HepG2 (cell line): Measurements from ENCODE around the gene RARG. TPM values are rescaled to one million over a fixed set of nuclear protein-coding genes. Genes with fewer than 3 reads are reported as not detected.
A peak's percentile ranks its signal among the peaks of the same experiment; 100 is the strongest.

Experiments used
- CHD2 ChIP-seq: IDR thresholded peaks from 2 replicates; pipeline ENCODE4 v1.6.1; 2011; ENCODE audit warnings: low read depth, low read length, improper control_type of control experiment
- DMAP1 ChIP-seq: IDR thresholded peaks from 2 replicates; pipeline ENCODE4 v1.6.1; 2016
- GLI4 ChIP-seq: sonication (generic); formaldehyde crosslinking; IDR thresholded peaks from 2 replicates; pipeline ENCODE4 v1.5.1; 2020; ENCODE audit warnings: missing genetic modification reagents, mild to moderate bottlenecking, moderate library complexity, borderline replicate concordance
- MED13 ChIP-seq: sonication (generic); formaldehyde crosslinking; IDR thresholded peaks from 2 replicates; pipeline ENCODE4 v1.5.0; 2020; ENCODE audit warnings: missing genetic modification reagents
- MZF1 ChIP-seq: sonication (generic); formaldehyde crosslinking; IDR thresholded peaks from 2 replicates; pipeline ENCODE4 v1.8.1; 2023; ENCODE audit warnings: mild to moderate bottlenecking, missing genetic modification reagents, borderline replicate concordance
- NKX3-1 ChIP-seq: sonication (generic); formaldehyde crosslinking; IDR thresholded peaks from 2 replicates; pipeline ENCODE4 v1.5.0; 2020; ENCODE audit warnings: missing genetic modification reagents
- PPARG ChIP-seq: conservative IDR thresholded peaks from 2 replicates; pipeline ENCODE4 v1.6.1; 2016; ENCODE audit warnings: missing biosample characterization, missing genetic modification reagents
- RCOR2 ChIP-seq: IDR thresholded peaks from 2 replicates; pipeline ENCODE4 v1.6.1; 2016; ENCODE audit warnings: missing biosample characterization, missing genetic modification reagents
- ZFP90 ChIP-seq: sonication (generic); formaldehyde crosslinking; IDR thresholded peaks from 2 replicates; pipeline ENCODE4 v1.8.0; 2022; ENCODE audit warnings: missing genetic modification reagents, mild to moderate bottlenecking, inconsistent platforms, borderline replicate concordance
- ZNF138 ChIP-seq: sonication (generic); formaldehyde crosslinking; IDR thresholded peaks from 2 replicates; pipeline ENCODE4 v1.5.0; 2020; ENCODE audit warnings: mild to moderate bottlenecking, low read depth, missing genetic modification reagents
- ZNF567 ChIP-seq: sonication (generic); formaldehyde crosslinking; IDR thresholded peaks from 2 replicates; pipeline ENCODE4 v1.8.1; 2023; ENCODE audit warnings: mild to moderate bottlenecking, missing genetic modification reagents, borderline replicate concordance
- ZNF660 ChIP-seq: sonication (generic); formaldehyde crosslinking; IDR thresholded peaks from 2 replicates; pipeline ENCODE4 v1.5.1; 2020; ENCODE audit warnings: mild to moderate bottlenecking, low read depth, missing genetic modification reagents, borderline replicate concordance
- ZNF768 ChIP-seq: sonication (generic); formaldehyde crosslinking; IDR thresholded peaks from 2 replicates; pipeline ENCODE4 v1.4.0; 2020; ENCODE audit warnings: missing genetic modification reagents
- ZNF850 ChIP-seq: sonication (generic); formaldehyde crosslinking; conservative IDR thresholded peaks from 2 replicates; pipeline ENCODE4 v1.9.0; 2021; ENCODE audit warnings: mild to moderate bottlenecking, missing genetic modification reagents
- ZSCAN25 ChIP-seq: sonication (generic); formaldehyde crosslinking; IDR thresholded peaks from 2 replicates; pipeline ENCODE4 v1.8.0; 2022; ENCODE audit warnings: mild to moderate bottlenecking, missing genetic modification reagents
- ZSCAN9 ChIP-seq: IDR thresholded peaks from 2 replicates; pipeline ENCODE4 v1.6.1; 2016; ENCODE audit warnings: borderline replicate concordance
- polyA plus RNA-seq, 8 experiments: library from polyadenylated mRNA; depleted of rRNA in 3 of 8; stranded (reverse) in 7 of 8; unstranded in 1 of 8; fragments of >200 nt; fragmentation: Illumina TruSeq in 4 of 8; extraction: Trizol in 4 of 8; gene quantifications; 2 replicates each; pipeline versions ENCODE4 v1.2.1 to v1.2.3, GENCODE V29; 2011 to 2016; ENCODE audit warnings: low read depth in 4 of 8, missing spikeins in 1 of 8, mixed read lengths in 1 of 8; ENCODE audit not compliant: insufficient read depth in 1 of 8
- total RNA-seq, 5 experiments: library from RNA; depleted of rRNA; stranded (reverse); fragments of >200 nt; fragmentation: Illumina TruSeq; extraction: Trizol; gene quantifications; 2 replicates each; pipeline ENCODE4 v1.2.3, GENCODE V29; 2016; ENCODE audit warnings: low read depth in 1 of 5
- TF ChIP-seq, protein P1 (sequence below): sonication (generic); formaldehyde crosslinking; IDR thresholded peaks from 2 replicates; pipeline ENCODE4 v1.5.1; 2020; ENCODE audit warnings: missing genetic modification reagents, mild to moderate bottlenecking, borderline replicate concordance
- TF ChIP-seq, protein P2 (sequence below): fragments of 450-650 bp; IDR thresholded peaks from 2 replicates; pipeline ENCODE4 v1.6.1; 2016
- TF ChIP-seq, protein P3 (sequence below): sonication (generic); formaldehyde crosslinking; conservative IDR thresholded peaks from 2 replicates; pipeline ENCODE4 v1.4.0; 2020; ENCODE audit warnings: missing genetic modification reagents
- TF ChIP-seq, protein P4 (sequence below): sonication (generic); formaldehyde crosslinking; IDR thresholded peaks from 2 replicates; pipeline ENCODE4 v1.4.0; 2020; ENCODE audit warnings: missing genetic modification reagents
- TF ChIP-seq, protein P5 (sequence below): sonication (generic); formaldehyde crosslinking; IDR thresholded peaks from 2 replicates; pipeline ENCODE4 v1.4.0; 2020; ENCODE audit warnings: missing genetic modification reagents, borderline replicate concordance

The RARG gene
- total and polyA plus RNA-seq, 2 of the 13 experiments (the other 11 are each of a cell fraction or from before 2014, with no cell fraction given) = 0.77 to 1.5 TPM

DNA sequence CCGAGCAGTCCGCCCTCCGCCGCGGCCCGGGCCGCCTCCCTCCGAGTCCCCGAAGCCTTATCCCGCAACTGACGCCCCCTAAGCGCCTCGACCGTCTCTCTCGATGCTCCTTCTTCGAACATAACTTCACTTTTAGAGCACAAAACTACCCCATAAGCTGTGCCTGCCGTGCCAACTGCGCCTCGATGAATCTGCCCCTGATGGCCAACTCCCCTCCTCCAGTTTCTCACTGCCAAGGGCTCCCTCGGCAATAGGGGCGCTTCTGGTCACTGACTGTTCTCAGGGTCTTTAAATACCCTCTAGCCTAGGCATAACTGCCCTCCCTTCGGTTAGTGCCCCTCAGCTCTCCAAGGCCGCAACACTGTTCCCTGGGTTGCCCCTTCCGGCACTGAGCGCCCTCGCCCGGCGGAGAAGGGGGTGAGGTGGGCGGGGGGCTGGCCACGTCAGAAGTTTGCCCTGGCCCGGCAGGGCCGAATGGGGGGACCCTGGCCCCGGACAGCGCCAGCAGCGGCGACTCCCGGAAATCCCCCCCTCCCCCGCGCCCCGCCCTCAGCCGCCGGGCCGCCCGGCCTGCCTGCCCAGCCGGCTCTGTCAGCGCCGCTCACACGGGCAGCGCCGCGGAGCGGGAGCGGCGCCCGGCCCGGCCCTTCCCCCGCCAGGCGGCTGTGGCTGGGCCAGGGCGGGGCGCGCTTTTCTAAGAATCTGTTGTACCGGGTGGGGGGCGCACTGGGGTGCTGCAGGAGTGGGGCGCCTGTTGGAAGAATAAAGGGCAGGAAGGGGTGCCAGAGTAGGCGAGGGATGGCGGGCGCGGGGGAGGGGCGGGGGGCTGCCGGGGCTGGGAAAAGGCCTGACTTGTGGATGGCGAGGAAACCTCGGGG lies 10.6 kb downstream of the RARG start (continued):
- TF ChIP-seq, protein P1, sequence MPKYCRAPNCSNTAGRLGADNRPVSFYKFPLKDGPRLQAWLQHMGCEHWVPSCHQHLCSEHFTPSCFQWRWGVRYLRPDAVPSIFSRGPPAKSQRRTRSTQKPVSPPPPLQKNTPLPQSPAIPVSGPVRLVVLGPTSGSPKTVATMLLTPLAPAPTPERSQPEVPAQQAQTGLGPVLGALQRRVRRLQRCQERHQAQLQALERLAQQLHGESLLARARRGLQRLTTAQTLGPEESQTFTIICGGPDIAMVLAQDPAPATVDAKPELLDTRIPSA (CRISPR knock-in tag) = no peak
- TF ChIP-seq CHD2 (no peak), MZF1 (CRISPR knock-in tag) (no peak), ZNF850 (CRISPR knock-in tag) (no peak; the same call in 1 of the 2 replicates), ZNF660 (CRISPR knock-in tag) (no peak), ZNF138 (CRISPR knock-in tag) (no peak), ZNF768 (CRISPR knock-in tag) (no peak), ZSCAN25 (CRISPR knock-in tag) (peak; percentile 70; the same call in 1 of the 2 replicates), DMAP1 (CRISPR knock-in tag) (peak; percentile 49; the same call in 1 of the 2 replicates), RCOR2 (CRISPR knock-in tag) (no peak), ZFP90 (CRISPR knock-in tag) (no peak), MED13 (CRISPR knock-in tag) (0 out of 2 replicates have a peak, but pooled peaks have one; percentile 40), PPARG (CRISPR knock-in tag) (no peak), GLI4 (no peak), ZSCAN9 (CRISPR knock-in tag) (no peak), NKX3-1 (CRISPR knock-in tag) (no peak), ZNF567 (CRISPR knock-in tag) (no peak)
- TF ChIP-seq, protein P2, sequence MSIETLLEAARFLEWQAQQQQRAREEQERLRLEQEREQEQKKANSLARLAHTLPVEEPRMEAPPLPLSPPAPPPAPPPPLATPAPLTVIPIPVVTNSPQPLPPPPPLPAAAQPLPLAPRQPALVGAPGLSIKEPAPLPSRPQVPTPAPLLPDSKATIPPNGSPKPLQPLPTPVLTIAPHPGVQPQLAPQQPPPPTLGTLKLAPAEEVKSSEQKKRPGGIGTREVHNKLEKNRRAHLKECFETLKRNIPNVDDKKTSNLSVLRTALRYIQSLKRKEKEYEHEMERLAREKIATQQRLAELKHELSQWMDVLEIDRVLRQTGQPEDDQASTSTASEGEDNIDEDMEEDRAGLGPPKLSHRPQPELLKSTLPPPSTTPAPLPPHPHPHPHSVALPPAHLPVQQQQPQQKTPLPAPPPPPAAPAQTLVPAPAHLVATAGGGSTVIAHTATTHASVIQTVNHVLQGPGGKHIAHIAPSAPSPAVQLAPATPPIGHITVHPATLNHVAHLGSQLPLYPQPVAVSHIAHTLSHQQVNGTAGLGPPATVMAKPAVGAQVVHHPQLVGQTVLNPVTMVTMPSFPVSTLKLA = no peak
- TF ChIP-seq, protein P3, sequence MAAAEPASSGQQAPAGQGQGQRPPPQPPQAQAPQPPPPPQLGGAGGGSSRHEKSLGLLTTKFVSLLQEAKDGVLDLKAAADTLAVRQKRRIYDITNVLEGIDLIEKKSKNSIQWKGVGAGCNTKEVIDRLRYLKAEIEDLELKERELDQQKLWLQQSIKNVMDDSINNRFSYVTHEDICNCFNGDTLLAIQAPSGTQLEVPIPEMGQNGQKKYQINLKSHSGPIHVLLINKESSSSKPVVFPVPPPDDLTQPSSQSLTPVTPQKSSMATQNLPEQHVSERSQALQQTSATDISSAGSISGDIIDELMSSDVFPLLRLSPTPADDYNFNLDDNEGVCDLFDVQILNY (CRISPR knock-in tag) = no peak
- TF ChIP-seq, protein P4, sequence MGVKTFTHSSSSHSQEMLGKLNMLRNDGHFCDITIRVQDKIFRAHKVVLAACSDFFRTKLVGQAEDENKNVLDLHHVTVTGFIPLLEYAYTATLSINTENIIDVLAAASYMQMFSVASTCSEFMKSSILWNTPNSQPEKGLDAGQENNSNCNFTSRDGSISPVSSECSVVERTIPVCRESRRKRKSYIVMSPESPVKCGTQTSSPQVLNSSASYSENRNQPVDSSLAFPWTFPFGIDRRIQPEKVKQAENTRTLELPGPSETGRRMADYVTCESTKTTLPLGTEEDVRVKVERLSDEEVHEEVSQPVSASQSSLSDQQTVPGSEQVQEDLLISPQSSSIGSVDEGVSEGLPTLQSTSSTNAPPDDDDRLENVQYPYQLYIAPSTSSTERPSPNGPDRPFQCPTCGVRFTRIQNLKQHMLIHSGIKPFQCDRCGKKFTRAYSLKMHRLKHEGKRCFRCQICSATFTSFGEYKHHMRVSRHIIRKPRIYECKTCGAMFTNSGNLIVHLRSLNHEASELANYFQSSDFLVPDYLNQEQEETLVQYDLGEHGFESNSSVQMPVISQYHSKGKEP (CRISPR knock-in tag) = no peak
- TF ChIP-seq, protein P5, sequence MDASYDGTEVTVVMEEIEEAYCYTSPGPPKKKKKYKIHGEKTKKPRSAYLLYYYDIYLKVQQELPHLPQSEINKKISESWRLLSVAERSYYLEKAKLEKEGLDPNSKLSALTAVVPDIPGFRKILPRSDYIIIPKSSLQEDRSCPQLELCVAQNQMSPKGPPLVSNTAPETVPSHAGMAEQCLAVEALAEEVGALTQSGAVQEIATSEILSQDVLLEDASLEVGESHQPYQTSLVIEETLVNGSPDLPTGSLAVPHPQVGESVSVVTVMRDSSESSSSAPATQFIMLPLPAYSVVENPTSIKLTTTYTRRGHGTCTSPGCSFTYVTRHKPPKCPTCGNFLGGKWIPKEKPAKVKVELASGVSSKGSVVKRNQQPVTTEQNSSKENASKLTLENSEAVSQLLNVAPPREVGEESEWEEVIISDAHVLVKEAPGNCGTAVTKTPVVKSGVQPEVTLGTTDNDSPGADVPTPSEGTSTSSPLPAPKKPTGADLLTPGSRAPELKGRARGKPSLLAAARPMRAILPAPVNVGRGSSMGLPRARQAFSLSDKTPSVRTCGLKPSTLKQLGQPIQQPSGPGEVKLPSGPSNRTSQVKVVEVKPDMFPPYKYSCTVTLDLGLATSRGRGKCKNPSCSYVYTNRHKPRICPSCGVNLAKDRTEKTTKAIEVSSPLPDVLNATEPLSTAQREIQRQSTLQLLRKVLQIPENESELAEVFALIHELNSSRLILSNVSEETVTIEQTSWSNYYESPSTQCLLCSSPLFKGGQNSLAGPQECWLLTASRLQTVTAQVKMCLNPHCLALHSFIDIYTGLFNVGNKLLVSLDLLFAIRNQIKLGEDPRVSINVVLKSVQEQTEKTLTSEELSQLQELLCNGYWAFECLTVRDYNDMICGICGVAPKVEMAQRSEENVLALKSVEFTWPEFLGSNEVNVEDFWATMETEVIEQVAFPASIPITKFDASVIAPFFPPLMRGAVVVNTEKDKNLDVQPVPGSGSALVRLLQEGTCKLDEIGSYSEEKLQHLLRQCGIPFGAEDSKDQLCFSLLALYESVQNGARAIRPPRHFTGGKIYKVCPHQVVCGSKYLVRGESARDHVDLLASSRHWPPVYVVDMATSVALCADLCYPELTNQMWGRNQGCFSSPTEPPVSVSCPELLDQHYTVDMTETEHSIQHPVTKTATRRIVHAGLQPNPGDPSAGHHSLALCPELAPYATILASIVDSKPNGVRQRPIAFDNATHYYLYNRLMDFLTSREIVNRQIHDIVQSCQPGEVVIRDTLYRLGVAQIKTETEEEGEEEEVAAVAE = no peak
